Limb (tissue), 2 donors: ENCODE measurements around the gene IGSF9.
"Not testable (repeated sequence)": the region's sequence is repeated elsewhere in the genome, so short reads cannot be mapped to it uniquely, and the experiment has no call there.

ENCODE experiments used
- DNase-seq, 2 donors: peaks; one replicate each; pipeline ENCODE4 v3.0.0-alpha.2; 2016; ENCODE audit errors: extremely low spot score in 2 of 2

Gene IGSF9

DNA sequence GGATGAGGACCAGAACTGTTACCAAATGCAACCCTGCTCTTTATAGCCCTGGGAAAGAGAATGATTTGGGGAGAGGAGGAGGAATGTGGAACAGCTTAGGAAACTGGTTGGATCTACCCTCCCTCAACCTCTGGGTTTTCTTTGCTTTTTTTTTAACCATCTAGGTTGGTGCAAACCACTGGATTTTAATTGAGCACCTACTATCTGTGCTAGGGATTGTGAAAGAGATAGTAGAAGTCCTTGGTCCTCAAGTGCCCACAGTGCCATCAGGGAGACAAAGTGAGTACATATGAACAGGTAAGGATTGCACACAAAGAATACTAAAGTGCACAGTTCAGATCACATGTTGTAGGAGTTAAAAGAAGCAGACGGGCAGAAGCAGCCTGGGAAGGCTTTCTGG lies 24.8 kb downstream of the IGSF9 start:
- DNase-seq, result no peak

DNA sequence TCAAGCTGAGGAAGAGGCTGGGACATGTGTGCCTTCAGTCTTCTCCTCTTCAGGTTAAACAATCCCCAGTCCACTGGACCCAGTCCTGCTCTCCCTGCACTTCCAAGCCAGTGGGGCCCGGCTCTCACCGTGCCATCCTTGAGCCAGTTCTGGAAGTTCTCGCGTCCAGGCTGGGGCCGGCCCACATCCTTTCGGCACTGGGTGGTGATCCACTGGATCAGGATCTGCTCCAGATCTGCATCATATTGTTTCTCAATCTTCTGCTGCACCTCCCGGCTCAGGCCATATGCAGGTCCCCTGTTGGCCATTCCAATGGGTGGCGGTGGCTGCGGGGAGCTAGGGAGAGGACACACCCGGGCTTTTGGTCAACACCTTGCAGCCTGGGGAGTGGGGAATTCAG lies 25.2 kb downstream of the IGSF9 start:
- no peak for DNase-seq

- DNase-seq, result no peak
These were observed 26.1 kb downstream of the IGSF9 start for GRCh38 chr1:159919236-159919865.

- DNase-seq, result no peak
These were observed 26.8 kb downstream of the IGSF9 start for GRCh38 chr1:159918352-159919200.

DNA sequence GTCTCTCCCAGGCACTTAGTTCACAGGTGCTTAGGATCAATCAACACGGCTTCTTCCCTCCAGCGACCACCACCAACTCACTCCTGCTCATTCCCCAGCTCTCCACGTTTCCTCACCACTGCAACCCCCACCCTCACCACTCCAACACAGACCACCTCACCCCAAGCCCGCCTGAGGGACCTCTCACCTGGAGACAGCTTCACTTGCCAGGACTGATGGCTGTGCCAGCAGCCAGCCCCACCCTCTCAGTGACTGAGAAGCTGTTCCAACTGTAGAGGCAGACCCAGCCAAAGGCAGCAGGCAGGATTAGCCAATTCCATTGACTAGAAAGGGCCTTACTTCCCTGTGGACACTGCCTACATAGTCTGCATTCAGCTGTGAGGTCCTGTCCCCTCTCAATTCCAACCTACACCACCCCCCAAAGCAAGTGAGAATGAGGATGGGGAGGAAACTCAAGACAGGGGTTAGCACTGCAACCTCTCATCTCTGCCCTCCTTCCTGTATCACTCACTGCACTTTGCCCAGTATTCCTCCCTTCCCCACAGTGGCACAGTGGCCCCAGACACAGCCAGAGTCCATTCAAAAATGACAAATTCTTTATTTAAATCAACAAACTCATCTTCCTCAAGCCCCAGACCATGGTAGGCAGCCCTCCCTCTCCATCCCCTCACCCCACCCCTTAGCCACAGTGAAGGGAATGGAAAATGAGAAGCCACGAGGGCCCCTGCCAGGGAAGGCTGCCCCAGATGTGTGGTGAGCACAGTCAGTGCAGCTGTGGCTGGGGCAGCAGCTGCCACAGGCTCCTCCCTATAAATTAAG lies 27.7 kb downstream of the IGSF9 start:
- DNase-seq, result no peak

DNA sequence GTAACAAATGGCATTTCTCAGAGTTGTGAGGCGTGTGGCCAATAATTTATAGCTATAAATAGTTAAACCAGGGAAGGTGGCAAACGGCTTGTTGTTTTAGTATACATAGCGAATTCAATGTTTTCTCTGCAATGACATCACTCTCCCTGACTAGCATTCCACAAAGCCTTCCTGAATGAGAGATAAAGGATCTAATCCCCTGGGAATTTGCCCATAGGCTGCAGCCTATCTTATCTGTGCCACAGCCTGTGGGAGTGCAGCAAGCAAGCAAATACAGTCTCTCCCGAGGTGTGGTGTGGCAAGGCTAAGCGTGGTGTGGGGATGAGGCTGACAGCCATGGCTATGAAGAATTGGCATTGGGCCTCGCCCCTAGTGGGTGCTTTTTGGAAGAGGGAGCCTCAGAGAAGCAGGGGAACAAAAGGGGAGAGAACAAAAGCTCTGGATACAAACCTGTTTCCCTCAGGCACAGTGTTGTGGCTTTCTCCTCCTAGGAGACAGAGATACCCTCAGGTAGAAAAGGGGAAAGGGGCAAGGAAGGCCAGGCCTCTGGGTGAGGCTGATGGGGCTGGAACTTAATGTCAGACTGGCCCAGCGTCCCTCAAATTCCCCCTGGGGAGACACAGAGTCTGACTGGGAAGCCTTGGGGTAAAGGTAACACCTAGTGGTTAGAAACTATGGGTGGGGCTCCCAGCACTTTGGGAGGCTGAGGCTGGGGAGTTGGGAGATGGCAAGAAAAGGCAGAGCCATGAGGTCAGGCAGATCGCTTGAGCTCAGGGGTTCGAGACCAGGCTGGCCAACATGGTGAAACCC lies 29.0 kb downstream of the IGSF9 start:
- DNase-seq, result peak in 1 of 2 donors; percentile 54

- DNase-seq, result no peak
These were observed 29.7 kb downstream of the IGSF9 start for GRCh38 chr1:159915571-159916241.

- no peak for DNase-seq
These were observed 31.0 kb downstream of the IGSF9 start for GRCh38 chr1:159914252-159915018.

DNA sequence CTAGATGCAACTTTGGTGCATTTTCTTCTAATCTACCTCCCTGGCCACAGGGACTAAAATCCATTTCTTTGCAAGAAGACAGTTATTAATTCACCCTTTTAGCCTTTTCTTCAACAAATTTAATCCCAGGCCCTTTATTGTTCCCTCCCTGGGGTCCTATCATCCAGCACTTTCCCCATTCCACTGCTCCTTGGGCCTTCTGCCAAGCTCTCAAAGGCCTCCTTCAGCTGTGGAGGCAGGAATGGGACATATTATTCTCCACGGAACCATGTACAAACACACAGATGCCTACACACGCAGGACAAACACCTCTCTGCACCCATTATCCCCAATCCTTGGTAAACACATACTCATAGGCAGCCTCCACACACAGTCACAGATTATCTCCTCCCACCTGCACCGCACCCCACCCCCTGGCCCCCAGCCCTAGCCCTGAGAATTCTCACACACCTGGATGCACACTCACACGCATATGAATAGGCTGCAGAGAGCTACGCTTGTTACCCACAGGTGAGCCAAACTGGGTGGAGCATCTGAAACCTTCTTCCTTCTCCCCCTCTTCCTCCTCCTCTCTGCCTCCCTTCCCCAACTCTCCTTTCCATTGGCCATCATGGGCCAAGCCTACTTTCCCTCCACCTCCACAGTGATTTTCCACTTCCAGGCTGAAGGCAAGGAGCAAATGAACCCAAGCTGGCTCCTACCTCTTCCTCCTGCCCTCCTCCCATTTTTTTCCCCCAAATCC lies 31.8 kb downstream of the IGSF9 start:
- no peak for DNase-seq

DNA sequence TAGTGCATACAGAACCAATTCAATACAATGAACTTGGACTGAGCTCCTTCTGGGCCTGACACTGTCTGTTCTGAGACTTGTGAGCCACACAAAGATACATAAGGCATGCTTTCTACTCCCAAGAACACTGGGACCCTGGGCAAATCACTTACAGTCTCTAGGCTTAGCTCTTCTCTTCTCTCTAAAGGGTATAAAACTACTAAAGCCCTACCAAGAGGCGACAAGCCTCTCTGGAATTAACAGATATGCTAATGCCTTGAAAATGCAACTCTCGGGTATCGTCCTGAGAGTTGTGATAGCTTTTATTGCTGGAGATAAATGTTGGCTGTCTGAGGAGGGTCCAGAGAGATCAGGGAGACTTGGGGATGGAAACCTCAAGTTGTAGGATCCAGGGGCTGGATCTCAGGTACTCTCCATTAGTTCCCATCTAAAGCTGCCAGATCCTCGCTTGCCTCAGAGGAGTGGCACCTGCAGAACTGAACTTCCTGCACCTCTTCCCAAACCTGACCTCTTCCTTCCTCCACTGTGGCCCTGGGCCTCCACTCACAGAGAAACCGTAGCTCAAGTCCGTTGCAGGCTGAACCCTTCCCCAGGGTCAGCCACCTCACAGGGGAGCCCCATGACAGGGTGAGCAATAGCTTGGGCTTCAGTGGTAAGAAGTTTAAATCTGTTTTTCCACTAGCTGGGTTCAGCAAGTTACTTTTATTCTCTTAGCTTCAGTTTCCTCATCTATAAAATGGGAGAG lies 33.9 kb downstream of the IGSF9 start:
- no peak for DNase-seq

- DNase-seq, result no peak
These were observed 37.1 kb downstream of the IGSF9 start for GRCh38 chr1:159908031-159908940.

GRCh38 chr1:159906960-159907359 lies 38.5 kb downstream of the IGSF9 start:
- DNase-seq, result no peak

- DNase-seq, result not testable (repeated sequence)
These were observed 41.4 kb downstream of the IGSF9 start for GRCh38 chr1:159904036-159904435.

DNA sequence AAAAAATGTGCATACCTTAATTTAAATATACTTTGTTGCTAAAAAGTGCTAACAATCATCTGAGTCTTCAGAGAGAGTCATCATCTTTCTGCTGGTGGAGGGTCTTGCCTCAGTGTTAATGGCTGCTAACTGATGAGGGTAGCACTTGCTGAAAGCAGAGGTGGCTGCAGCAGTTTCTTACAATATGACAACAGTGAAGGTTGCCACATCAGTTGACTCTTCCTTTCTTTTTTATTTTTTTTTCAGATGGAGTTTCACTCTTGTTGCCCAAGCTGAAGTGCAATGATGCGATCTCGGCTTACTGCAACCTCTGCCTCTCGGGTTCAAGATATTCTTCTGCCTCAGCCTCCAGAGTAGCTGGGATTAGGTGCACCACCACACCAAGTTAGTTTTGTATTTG lies 42.9 kb downstream of the IGSF9 start:
- DNase-seq, result no peak

- DNase-seq, result no peak
These were observed 44.6 kb downstream of the IGSF9 start for GRCh38 chr1:159900755-159901360.

DNA sequence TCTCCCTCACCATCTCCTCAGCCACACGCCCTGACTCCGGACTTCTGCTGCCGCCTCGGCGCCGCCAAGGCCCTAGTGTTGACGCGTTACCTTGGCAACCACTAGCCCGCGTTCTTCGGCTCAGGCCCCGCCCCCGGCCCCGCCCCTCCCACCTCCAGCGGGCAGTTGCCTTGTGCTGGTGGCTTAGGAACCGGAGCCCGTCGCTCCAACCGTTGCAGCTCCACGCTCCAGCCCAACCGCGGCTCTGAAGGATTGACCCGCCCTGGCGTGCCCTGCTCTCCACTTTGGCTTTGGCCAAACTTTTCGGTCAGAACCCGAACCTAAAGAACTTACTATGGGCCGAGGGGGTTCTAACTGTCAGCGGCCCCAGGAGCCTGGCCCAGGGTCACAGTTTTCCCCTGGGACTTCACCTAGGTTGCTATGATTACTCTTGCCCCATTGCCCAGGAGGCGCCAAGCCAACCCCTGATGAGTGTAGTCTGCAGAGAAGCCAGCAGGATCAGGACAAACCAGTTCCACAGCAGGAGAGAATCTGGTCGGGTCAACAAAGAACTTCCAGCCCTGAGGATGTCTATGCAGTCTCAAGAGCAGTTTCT lies 45.2 kb downstream of the IGSF9 start, which contains the start of gene CFAP45:
CFAP45 (minus strand) TSS at position 80 of the 595 bp plus-strand sequence; CDS start at position 13, 67 bp downstream.
- peak; percentile 74 to 86 for DNase-seq
